Activated effector memory CD4-positive, alpha-beta T cell treated with Interleukin-2 at 50 U/mL for 16 hours (primary cell): ENCODE measurements around the gene RNU6-8.

Source experiments
- DNase-seq: peaks from one replicate; pipeline ENCODE4 v3.0.0-alpha.2; 2020

The RNU6-8 gene

GRCh38 chr14:32203928-32204357 lies 874 bp upstream of the RNU6-8 start:
- no peak for DNase-seq

DNA sequence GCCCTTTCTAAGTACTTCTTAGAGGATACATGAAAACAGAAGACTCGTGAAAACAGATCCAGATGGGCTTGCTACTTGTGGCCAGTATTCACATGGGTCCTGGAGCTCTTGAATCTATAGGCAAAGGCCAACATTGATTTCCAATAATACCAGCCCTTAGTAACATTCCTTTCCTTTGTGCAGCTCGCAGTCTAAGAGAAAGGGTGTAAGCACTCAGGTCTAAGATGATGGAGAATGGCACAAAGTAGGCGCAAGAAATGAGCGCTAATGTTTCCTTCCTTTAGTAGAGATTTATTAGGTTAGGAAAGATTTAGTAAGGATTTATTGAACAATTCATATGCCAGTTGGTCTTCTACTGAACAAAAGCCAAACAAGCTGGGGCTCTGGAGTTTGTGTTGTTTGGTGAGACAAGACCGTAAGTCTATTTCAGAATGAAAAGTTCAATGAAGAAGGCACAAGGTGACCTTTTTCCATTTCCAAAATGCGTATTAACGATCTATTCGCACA lies 525 bp downstream of the RNU6-8 start:
- no peak for DNase-seq

DNA sequence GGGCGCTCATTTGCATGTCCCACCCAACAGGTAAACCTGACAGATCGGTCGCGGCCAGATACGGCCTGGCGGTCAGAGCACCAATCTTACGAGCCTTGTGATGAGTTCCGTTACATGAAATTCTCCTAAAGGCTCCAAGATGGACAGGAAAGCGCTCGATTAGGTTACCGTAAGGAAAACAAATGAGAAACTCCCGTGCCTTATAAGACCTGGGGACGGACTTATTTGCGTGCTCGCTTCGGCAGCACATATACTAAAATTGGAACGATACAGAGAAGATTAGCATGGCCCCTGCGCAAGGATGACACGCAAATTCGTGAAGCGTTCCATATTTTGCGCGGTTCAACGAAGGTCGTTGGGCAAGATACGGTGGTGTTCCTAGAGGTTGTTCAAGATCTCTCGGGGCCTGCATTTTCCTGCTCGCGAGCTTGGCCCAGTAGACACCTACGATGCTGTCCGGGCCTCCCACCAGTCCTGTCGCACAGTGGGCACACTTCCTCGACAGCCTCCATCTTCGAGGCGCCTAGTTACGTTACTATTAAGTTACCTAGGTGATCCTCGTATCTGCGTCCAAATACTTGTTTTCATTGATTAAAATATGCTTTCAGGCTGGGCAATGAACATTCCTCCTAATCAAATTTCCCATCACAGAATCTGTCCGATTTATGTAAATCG lies 1.1 kb downstream of the RNU6-8 start, which contains the start of gene RNU6-7:
Gene RNU6-7 (plus strand): TSS at position 230 of the 675 bp plus-strand sequence.
- no peak for DNase-seq

DNA sequence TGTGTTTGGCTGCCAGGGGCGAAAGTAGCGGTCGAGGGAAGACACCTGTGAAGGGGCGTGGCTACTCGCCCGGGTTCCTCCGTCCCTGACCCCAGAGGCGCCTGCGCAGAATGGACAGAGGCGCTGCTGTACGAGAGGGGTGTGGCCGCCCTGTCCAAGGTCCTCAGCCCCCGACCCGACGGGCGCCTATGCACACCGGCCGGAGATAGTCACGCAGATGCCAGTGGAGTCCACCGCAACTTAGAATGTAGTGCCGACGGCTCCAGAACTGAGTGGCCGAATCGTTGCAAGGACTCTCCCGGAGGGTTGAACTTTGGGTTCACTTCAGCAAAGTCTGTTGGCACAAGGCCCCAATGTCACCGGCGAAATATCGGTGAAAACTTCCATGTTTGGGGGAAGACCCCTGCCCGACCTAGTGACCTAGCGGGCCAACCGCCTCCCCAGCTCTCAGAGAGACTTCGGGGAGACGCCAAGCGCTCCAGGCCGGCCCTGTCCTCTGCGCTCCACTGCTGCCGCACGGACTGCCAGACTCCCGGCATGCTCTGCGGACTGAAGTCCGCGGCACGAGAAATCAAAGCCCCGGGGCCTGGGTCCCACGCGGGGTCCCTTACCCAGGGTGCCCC lies 1.8 kb downstream of the RNU6-8 start:
- DNase-seq = peak; percentile 66

DNA sequence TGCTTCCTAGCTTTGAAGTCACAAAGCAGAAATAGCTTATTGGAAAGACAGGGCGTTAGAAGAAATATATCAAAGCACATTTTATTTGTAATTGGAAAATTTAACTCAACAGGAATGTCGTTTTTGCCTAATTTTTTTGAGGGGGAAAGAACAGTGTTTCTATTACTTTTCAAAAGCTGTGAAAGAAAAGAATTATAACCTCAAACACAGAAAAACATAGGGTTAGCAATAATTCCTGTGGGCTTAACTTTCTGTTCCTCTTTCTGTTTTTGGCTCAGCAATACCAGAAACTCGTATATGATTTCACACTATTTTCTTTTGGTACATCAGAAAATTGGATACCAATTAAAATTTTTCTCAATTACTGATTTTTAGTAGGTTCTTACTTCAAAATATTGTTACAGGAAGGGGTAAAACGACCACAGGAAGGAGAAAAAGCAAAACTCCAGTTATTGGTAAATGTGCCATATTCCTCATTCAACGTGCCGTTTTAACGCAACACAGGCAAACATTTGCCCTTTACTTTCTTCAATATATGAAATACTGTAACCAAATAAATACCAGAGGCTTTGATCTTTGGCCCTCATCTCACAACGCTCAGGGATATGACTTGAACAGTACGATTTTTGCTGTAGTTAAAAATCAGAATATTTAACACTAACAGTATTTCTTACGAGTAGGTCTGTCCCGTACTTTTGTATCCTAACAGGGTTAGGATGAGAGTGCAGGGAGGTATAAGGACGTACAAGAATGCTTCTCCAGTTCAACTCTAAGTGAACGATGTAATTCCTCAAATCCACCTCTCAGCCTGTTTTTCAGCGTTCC lies 2.5 kb downstream of the RNU6-8 start:
- no peak for DNase-seq

DNA sequence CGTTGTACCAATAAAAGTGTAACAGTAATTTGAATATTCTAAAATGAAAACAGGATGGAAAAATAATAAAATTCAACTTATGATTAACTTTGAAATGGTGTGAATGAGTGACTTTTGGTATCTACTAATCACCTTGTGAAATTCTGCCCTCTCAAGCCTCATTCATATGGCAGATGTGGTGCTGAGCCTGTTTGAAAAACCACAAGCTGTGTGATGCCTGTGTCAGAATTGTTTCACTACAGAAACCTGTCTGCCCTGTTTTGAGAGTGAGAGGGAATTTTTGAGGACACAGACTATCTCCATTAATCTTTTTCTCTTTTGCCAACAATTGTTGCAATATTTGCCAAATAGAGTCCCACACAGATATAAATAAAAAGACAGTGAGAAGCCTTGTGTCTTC lies 5.2 kb downstream of the RNU6-8 start:
- DNase-seq = no peak

GRCh38 chr14:32195636-32196035 lies 7.4 kb downstream of the RNU6-8 start:
- no peak for DNase-seq

DNA sequence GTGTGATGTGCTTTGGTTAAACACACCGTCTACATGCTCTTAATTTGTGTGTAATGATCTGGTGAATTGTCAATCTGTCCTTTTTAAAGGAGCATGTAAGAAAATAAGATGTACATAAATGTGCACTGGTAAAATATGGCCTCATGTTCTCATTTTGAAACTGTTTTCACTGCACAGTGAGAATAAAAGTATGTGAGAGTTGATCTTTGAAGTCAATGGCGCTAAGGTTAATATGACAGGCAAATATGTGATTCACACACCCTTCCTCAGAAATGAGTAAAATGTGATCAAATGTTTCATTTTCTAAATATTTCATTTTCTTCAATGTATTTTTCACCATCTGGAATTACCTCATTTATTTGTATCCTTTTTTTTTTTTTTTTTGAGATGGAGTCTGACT lies 9.5 kb downstream of the RNU6-8 start:
- no peak for DNase-seq

DNA sequence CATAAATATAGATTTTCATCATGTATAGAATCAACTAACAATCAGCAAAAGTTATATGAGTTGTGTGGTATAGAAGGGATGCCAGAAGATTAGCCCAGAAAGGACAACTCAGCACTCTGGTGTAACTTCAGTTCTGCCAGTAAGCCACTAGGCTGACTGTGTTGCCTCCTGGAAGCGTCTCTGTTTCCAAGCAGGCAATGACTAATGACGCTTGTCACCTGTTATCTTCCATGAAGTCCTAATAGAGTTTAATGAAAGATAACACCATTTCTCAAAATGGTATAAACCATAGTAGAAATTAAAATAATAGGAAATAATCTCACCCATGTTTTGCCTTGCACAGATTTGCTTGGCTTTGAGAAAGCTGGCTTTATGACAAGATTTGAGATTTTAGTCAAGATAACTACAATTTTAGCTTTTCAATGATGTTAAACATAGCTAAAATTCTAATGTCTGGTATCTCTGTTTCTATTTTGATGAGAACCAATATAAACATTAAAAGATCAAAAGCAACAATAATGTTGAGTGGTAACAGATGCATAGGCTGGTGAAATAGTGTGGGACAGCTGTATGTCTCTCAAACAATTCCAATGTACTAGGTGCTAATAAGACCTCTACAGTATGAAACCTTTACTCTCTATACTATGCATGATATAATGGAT lies 10.2 kb downstream of the RNU6-8 start:
- no peak for DNase-seq

DNA sequence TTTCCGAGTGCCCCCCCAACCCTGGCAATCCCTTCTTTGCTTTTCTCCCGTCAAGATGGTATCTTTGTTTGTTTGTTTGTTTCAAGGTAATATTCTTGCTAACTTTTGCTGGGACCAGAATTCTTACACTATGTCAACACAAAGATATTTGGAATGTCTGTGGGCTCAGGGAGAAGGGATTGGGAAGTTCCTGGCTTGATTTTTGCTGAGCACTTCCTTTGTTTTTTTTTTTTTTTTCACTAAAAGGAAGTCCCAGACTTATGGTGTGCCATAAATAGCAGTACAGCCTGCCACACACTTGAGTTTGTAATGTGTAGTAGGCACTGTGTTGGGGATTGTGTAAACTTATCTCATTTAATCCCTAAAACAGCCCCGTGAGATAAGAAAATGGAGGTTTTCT lies 12.4 kb downstream of the RNU6-8 start:
- no peak for DNase-seq

GRCh38 chr14:32189811-32190210 lies 13.3 kb downstream of the RNU6-8 start:
- no peak for DNase-seq

- DNase-seq = no peak
Observed at GRCh38 chr14:32186248-32186647, 16.8 kb downstream of the RNU6-8 start.

DNA sequence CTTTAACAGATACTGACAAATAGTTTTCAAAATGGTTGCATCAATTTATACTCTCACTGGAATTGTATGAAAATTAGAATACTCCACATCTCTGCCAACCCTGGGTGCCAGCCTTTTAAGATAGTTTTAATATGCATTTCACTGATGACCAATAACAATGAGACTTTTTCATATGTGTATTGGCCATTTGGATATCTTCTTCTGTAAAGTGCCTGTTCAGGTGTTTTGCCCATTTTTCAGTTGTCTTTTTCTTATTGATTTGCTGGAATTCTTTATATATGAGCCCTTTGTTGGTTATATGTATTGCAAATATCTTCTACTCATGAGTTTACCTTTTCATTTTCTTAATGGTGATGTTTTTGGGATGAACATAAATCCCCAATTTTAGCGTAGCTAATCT lies 18.0 kb downstream of the RNU6-8 start:
- no peak for DNase-seq

DNA sequence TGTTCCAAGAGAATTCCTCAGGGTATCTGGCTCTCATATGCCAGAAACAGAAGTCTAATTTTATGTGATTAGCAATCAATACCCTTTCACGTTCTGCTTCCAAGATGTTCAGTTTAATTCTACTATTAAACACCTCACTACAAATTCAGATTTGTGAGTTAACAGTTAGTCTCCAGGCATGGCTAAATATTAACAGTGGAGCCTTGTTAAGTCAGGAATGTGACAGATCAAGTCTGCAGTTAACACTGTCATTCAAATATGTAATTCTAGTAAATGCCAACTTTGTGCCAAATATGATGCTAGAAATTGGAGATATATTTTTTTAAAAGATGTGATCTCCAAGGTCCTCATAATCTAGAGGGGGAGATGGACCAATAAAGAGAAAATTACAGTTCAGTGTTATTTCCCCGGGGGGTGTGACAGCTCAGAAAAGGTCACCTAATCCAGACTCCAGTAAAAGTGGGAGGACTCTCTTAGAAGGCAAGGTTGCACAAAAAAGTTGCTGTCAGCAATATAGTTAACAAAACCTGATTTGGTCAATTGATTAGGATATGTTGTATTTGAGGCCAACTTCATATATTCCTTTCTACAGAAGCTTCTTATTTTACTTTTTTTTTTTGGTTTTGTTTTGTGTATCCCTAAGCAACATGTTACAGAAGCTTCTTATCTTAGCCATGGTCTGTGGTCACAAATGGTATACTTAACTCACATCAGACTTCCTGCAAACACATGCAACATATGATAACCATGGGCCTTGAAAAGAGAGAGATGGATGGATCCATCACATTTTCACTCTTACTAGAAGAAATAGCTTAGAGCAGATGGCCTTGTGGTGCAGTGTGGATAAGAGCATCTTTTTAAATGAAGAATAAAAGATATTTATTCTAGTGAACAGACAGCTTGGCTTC lies 19.7 kb downstream of the RNU6-8 start:
- DNase-seq = no peak

GRCh38 chr14:32171469-32171868 lies 31.6 kb downstream of the RNU6-8 start:
- DNase-seq = no peak

- DNase-seq = no peak
Observed at GRCh38 chr14:32169191-32169590, 33.9 kb downstream of the RNU6-8 start.

DNA sequence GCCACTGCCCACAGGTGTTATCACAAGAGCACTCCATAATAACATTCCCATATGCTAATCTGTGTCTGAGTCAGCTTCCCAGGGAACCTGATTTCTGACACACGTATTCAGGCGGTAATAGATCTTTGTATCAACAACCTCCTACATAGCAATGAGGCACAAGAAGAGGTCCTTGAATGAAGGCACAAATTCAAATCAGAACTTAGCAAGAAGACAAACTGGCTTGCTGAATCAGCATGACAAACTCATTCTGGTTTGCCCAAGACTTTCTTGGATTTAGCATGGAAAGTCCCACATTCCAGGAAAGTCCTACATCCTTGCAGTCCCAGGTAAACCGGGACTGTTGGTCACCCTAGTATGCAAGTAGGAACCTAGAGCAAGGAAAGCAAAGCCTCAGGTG lies 35.2 kb downstream of the RNU6-8 start:
- no peak for DNase-seq

DNA sequence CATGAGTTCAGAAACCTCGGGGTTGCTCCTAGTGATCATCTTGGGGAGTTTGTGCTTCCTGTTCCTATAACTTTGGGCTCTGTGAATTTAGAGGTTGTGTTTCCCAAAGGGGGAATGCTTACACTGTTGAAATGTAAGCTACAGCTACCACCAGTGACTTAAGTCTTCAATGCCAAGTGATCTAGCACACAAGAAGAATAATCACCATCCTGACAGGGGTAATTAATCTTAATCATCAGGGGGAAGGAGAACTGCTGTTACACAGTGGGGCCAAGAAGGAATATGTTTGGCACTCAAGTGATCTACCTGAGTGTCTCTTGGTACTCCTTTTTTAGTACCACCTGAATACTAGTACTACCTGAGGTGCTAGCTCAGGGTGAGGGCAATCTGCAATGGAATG lies 36.1 kb downstream of the RNU6-8 start:
- no peak for DNase-seq

GRCh38 chr14:32166029-32166428 lies 37.0 kb downstream of the RNU6-8 start:
- DNase-seq = no peak
